Mesendoderm (in vitro differentiated cells): ENCODE data around the gene LMO2.

Experiments
- DNase-seq: peaks from one replicate; pipeline ENCODE4 v3.0.0; 2013
- H2AK5ac ChIP-seq: 2 replicates; pipeline ENCODE4 v1.6.1; 2013; ENCODE audit warnings: low read length, inconsistent platforms
- H2BK120ac ChIP-seq: 2 replicates; pipeline ENCODE4 v1.6.1; 2013; ENCODE audit warnings: low read depth, mild to moderate bottlenecking, low read length, moderate library complexity, mixed read lengths
- H2BK15ac ChIP-seq: replicated peaks from 2 replicates; pipeline ENCODE4 v1.6.1; 2013; ENCODE audit warnings: low read depth, mild to moderate bottlenecking, moderate library complexity
- H2BK5ac ChIP-seq: 2 replicates; pipeline ENCODE4 v1.6.1; 2013; ENCODE audit warnings: low read length, inconsistent platforms
- H3K18ac ChIP-seq: 2 replicates; pipeline ENCODE4 v1.6.1; 2013; ENCODE audit warnings: mild to moderate bottlenecking, low read length, mixed read lengths
- H3K23ac ChIP-seq: one replicate; pipeline ENCODE4 v1.6.1; 2013; ENCODE audit warnings: low read length
- H3K27ac ChIP-seq: 2 replicates; pipeline ENCODE4 v1.5.1; 2013; ENCODE audit warnings: low read depth, mild to moderate bottlenecking, inconsistent platforms, low read length, moderate library complexity
- H3K27me3 ChIP-seq: 2 replicates; pipeline ENCODE4 v1.6.1; 2013; ENCODE audit warnings: low read length, control low read depth, mild to moderate bottlenecking, inconsistent platforms; ENCODE audit not compliant: insufficient read depth, poor library complexity
- H3K36me3 ChIP-seq: 2 replicates; pipeline ENCODE4 v1.6.1; 2013; ENCODE audit warnings: low read length, inconsistent platforms; ENCODE audit not compliant: control insufficient read depth, insufficient read depth
- H3K4ac ChIP-seq: one replicate; pipeline ENCODE4 v1.6.1; 2013; ENCODE audit warnings: low read depth, mild to moderate bottlenecking, low read length, moderate library complexity
- H3K4me1 ChIP-seq: 2 replicates; pipeline ENCODE4 v1.6.1; 2013; ENCODE audit warnings: low read depth, low read length, inconsistent platforms; ENCODE audit not compliant: control insufficient read depth
- H3K4me2 ChIP-seq: 2 replicates; pipeline ENCODE4 v1.6.1; 2013; ENCODE audit warnings: low read length
- H3K4me3 ChIP-seq: 2 replicates; pipeline ENCODE4 v1.5.1; 2013; ENCODE audit warnings: mild to moderate bottlenecking, low read length
- H3K56ac ChIP-seq: one replicate; pipeline ENCODE4 v1.6.1; 2013; ENCODE audit warnings: low read length
- H3K79me1 ChIP-seq: 2 replicates; pipeline ENCODE4 v1.6.1; 2013; ENCODE audit warnings: low read length, inconsistent platforms
- H3K79me2 ChIP-seq: 2 replicates; pipeline ENCODE4 v1.6.1; 2013; ENCODE audit warnings: mild to moderate bottlenecking, low read length; ENCODE audit not compliant: control insufficient read depth, insufficient read depth
- H3K9ac ChIP-seq: 2 replicates; pipeline ENCODE4 v1.6.1; 2013; ENCODE audit warnings: low read length, inconsistent platforms
- H4K5ac ChIP-seq: one replicate; pipeline ENCODE4 v1.6.1; 2013; ENCODE audit warnings: low read length
- H4K8ac ChIP-seq: one replicate; pipeline ENCODE4 v1.6.1; 2013; ENCODE audit warnings: low read depth, mild to moderate bottlenecking, control low read depth, low read length, moderate library complexity
- WGBS: extraction: QIAGEN DNeasy Blood & Tissue Kit; methylation state at CpG from one replicate; pipeline ENCODE4 v1.1.7; 2013; ENCODE audit warnings: low lambda C conversion rate, missing lambda C conversion rate; ENCODE audit not compliant: insufficient coverage; ENCODE audit errors: extremely low coverage; 5-methylcytosine and 5-hydroxymethylcytosine counted together

Gene LMO2

DNA sequence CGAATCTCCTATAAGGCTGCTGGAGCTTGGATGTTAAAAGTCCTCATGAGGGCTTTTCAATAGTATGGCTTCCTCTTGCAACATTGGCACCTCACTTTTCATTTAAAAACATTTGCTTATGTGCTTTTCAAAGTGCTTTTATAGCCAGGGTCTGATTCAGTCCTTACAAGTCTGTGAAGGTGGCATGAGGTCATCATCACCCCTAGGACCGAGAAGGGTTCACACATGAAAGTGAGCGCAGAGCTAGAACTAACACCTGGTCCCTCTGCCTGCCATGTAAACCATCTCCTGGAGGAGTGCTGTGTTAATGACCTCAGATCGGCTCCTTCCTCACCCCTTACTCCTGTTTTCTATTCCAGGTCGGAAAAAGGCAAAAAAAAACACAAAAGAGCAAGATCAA lies 12.2 kb upstream of the LMO2 start:
- Histone ChIP-seq H4K5ac (no peak overlapping the region), H3K4me2 (no peak overlapping the region), H3K18ac (no peak overlapping the region), H3K79me2 (no peaks in the 10 kb centered on the region), H3K27me3 (no peaks in the 10 kb centered on the region), H2AK5ac (no peak overlapping the region), H3K4ac (no peak overlapping the region), H4K8ac (no peak overlapping the region), H2BK15ac (no peak overlapping the region), H2BK5ac (no peak overlapping the region), H3K4me1 (peaks cover 4% of the 10 kb centered on the region), H2BK120ac (no peak overlapping the region), H3K79me1 (no peaks in the 10 kb centered on the region), H3K36me3 (no peaks in the 10 kb centered on the region), H3K4me3 (no peak overlapping the region), H3K56ac (no peak overlapping the region), H3K23ac (no peak overlapping the region), H3K9ac (no peak overlapping the region), H3K27ac (no peak overlapping the region)
- WGBS = no CpG with 5 or more reads among the region's 5 CpGs
- peak; percentile 41 for DNase-seq

DNA sequence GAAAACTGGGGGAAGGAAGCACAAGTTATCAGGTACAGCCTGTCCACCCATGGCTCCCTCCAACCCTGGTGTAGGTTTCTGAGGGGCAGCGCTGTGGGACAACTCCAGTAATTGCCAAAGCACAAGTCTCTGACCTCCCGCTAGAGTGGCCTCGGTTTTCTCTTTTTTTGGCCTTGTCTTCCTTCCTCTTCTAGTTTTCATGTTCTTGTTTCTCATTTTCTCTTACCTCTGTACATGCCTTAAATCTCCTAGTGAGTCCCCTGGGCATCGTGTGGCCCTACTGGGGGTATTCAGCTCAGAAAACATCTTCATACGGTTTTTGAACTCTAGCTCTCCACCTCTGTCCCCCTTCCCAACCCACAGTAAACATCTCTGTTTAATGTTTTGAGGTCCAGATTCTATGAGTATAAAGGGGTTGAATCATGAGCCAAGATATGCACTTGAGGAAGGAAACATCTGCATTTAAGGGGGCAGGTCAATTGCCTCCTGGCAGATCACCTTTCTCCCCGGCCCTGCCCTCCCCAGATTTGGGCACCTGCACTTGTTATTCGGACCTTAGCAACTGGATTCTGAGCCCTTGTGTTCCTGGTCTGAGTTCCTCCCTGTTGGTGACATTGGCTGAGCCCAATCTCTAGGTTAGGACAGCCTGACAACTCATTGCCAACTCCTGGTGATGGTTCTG lies 8.4 kb upstream of the LMO2 start:
- Histone ChIP-seq H4K5ac (no peak overlapping the region), H3K4me1 (peaks cover 6% of the 10 kb centered on the region), H2BK120ac (no peak overlapping the region), H2BK5ac (no peak overlapping the region), H2AK5ac (no peak overlapping the region), H3K23ac (no peak overlapping the region), H4K8ac (no peak overlapping the region), H3K4me3 (no peak overlapping the region), H3K36me3 (no peaks in the 10 kb centered on the region), H3K79me1 (no peaks in the 10 kb centered on the region), H3K79me2 (no peaks in the 10 kb centered on the region), H3K18ac (no peak overlapping the region), H3K27me3 (no peaks in the 10 kb centered on the region), H3K9ac (no peak overlapping the region), H3K56ac (no peak overlapping the region), H3K27ac (no peak overlapping the region), H3K4me2 (no peak overlapping the region), H2BK15ac (no peak overlapping the region), H3K4ac (no peak overlapping the region)
- DNase-seq = no peak
- WGBS = no CpG with 5 or more reads among the region's 7 CpGs

DNA sequence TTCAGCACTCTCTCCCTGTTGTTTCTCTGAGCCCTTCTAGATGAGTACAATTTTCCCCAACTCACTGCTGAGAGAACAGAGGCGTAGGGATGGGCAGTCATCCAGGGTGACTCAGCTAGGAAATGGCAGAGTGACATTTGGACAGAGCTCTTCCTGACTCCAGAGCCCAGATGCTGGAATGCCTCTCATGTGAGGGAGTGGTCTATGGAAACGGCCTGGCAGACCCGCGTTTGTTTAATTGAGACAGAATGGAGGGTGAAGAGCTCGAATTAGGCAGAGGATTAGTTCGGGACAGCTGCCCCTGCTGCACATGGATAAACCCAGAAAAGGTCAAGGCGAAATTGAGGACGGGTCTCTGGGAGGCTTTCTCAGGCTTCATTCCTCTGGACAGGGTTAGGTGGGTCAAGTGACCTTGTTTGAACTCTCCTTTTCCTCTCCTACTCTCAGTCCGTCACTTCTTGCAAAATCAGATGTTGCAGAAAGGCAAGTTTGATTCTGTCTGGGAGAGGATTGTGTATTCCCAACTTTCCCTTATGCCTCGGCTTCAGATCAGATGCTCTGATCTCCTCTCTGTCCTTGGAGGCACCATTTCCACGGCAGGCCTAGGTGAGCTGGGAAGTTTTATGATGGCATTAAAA lies 7.6 kb upstream of the LMO2 start:
- Histone ChIP-seq H2BK5ac (no peak overlapping the region), H3K4me1 (peaks cover 6% of the 10 kb centered on the region), H3K79me1 (no peaks in the 10 kb centered on the region), H3K27ac (no peak overlapping the region), H3K4ac (no peak overlapping the region), H4K8ac (no peak overlapping the region), H2BK15ac (no peak overlapping the region), H4K5ac (no peak overlapping the region), H2BK120ac (no peak overlapping the region), H3K9ac (no peak overlapping the region), H3K27me3 (no peaks in the 10 kb centered on the region), H3K56ac (no peak overlapping the region), H3K36me3 (no peaks in the 10 kb centered on the region), H3K79me2 (no peaks in the 10 kb centered on the region), H3K4me3 (no peak overlapping the region), H3K23ac (no peak overlapping the region), H3K18ac (no peak overlapping the region), H2AK5ac (no peak overlapping the region), H3K4me2 (no peak overlapping the region)
- peak; percentile 61 for DNase-seq
- no CpG with 5 or more reads among the region's 11 CpGs for WGBS

DNA sequence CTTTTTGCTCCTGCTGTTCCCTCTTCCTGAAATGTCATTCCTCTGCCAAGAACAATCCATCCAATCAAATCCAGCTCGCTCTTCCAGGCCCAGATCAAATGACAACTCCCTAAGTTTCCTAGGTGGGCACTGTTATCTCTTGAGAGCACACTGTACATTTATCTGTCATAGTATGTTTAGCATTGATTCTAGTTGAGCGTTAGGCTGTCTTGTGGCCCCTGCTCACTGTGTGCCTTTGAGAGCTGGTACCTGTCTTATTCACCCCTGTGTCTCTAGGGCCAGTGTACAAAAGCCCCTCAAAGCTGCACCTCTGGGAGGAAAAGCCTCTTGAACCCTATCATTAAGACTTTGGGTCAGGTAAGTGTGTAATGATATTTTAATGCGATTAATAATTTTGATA lies 7.1 kb upstream of the LMO2 start:
- Histone ChIP-seq H3K36me3 (no peaks in the 10 kb centered on the region), H3K4me3 (no peak overlapping the region), H2AK5ac (no peak overlapping the region), H3K18ac (no peak overlapping the region), H3K4ac (no peak overlapping the region), H3K27me3 (no peaks in the 10 kb centered on the region), H3K4me1 (peaks cover 2% of the 10 kb centered on the region), H4K5ac (no peak overlapping the region), H3K23ac (no peak overlapping the region), H3K79me2 (no peaks in the 10 kb centered on the region), H2BK120ac (no peak overlapping the region), H4K8ac (no peak overlapping the region), H2BK15ac (no peak overlapping the region), H3K56ac (no peak overlapping the region), H2BK5ac (no peak overlapping the region), H3K4me2 (no peak overlapping the region), H3K27ac (no peak overlapping the region), H3K79me1 (no peaks in the 10 kb centered on the region), H3K9ac (no peak overlapping the region)
- no peak for DNase-seq
- whole genome bisulfite sequencing = no CpG with 5 or more reads among the region's 3 CpGs

DNA sequence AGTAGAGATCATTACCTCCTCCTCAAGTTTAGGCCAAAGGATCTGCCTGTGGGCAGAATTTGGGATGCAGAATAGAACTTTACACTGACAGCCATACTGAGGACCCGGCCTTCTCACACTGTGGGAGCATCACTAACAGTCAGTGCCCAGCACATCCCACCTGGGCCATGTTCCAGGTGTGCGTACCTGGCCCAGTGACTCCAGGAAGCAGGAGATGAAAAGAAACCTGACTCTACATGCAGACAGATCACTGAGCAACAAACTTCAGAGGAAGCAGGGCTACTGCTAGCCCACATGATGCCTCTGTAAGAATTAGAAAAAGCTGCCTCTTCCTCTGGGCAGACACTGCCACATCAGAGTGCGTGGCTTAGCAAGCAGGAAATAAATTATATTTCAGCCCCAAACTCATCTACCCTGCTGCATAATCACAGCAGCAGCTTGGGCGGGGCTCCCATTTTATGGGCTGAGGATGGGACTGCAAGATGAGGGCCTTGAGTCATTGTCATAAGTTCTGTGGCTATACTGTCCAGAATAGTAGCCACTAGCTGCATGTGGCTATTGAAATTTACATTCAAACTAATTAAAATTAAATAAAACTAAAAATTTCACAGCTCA lies 6.0 kb upstream of the LMO2 start:
- Histone ChIP-seq H3K27ac (no peak overlapping the region), H4K8ac (no peak overlapping the region), H3K4me1 (peaks cover 2% of the 10 kb centered on the region), H2BK120ac (no peak overlapping the region), H3K56ac (no peak overlapping the region), H3K23ac (no peak overlapping the region), H3K79me2 (no peaks in the 10 kb centered on the region), H2BK15ac (no peak overlapping the region), H2AK5ac (no peak overlapping the region), H3K4me3 (no peak overlapping the region), H3K4ac (no peak overlapping the region), H3K36me3 (no peaks in the 10 kb centered on the region), H3K18ac (no peak overlapping the region), H3K9ac (no peak overlapping the region), H2BK5ac (no peak overlapping the region), H3K27me3 (no peaks in the 10 kb centered on the region), H3K4me2 (no peak overlapping the region), H4K5ac (no peak overlapping the region), H3K79me1 (no peaks in the 10 kb centered on the region)
- no CpG with 5 or more reads among the region's 4 CpGs for WGBS
- no peak for DNase-seq
